ENCODE data around the gene FERMT3. TPM values are rescaled to one million over a fixed set of nuclear protein-coding genes. Genes with fewer than 3 reads are reported as not detected.

FERMT3 gene
- total RNA-seq, 1 donor from 2014 or later, result 230 TPM

GRCh38 chr11:64185693-64186491 lies 20.6 kb upstream of the FERMT3 start, which contains the start of gene STIP1:
TSS of gene STIP1 (plus strand) at chr11:64186171. CDS start at chr11:64186262, 91 bp downstream.
- intact Hi-C loops (cut with micrococcal nuclease), result loop anchor here (1.0 to 10.0 kb wide), 17 partner anchors 21 to 1591 kb away; partner anchors contain the start of genes ATL3, BAD, BSCL2 and COX8A

GRCh38 chr11:64186492-64187165 lies 19.9 kb upstream of the FERMT3 start:
- intact Hi-C loops (cut with micrococcal nuclease), result loop anchor here (1.0 to 10.0 kb wide), 6 partner anchors 21 to 1592 kb away; partner anchors contain the start of genes BSCL2, DNAJC4, GNG3 and NAA40

- intact Hi-C loops (cut with micrococcal nuclease), result no loop called here
These were observed 14.1 kb upstream of the FERMT3 start for GRCh38 chr11:64192434-64192833.

GRCh38 chr11:64196626-64197025 lies 9.9 kb upstream of the FERMT3 start:
- intact Hi-C loops (cut with micrococcal nuclease), result no loop called here

GRCh38 chr11:64198511-64198910 lies 8.0 kb upstream of the FERMT3 start:
- intact Hi-C loops (cut with micrococcal nuclease), result no loop called here

- intact Hi-C loops (cut with micrococcal nuclease), result no loop called here
These were observed 5.0 kb upstream of the FERMT3 start for GRCh38 chr11:64201543-64201942.

- intact Hi-C loops (cut with micrococcal nuclease), result no loop called here
These were observed 3.5 kb upstream of the FERMT3 start for GRCh38 chr11:64202992-64203391.

- intact Hi-C loops (cut with micrococcal nuclease), result loop anchor here (1.0 kb wide), 3 partner anchors 48 to 101 kb away; partner anchors contain the start of genes BAD and PLCB3
These were observed 3.0 kb upstream of the FERMT3 start for GRCh38 chr11:64203421-64204079.

- intact Hi-C loops (cut with micrococcal nuclease), result loop anchor here (1.0 kb wide), 3 partner anchors 47 to 100 kb away; partner anchors contain the start of genes BAD and PLCB3
These were observed 2.5 kb upstream of the FERMT3 start for GRCh38 chr11:64204080-64204440.

- intact Hi-C loops (cut with micrococcal nuclease), result loop anchor here (1.0 kb wide), 3 partner anchors 47 to 100 kb away; partner anchors contain the start of genes BAD and PLCB3
These were observed 2.0 kb upstream of the FERMT3 start for GRCh38 chr11:64204464-64204989.

- intact Hi-C loops (cut with micrococcal nuclease), result loop anchor here (1.0 kb wide), 5 partner anchors 19 to 98 kb away; partner anchors contain the start of genes DNAJC4, ESRRA, FKBP2 and NUDT22
These were observed 950 bp downstream of the FERMT3 start for GRCh38 chr11:64207256-64208085.

- intact Hi-C loops (cut with micrococcal nuclease), result no loop called here
These were observed 1.7 kb downstream of the FERMT3 start for GRCh38 chr11:64208086-64208795.

- intact Hi-C loops (cut with micrococcal nuclease), result no loop called here
These were observed 2.5 kb downstream of the FERMT3 start for GRCh38 chr11:64208796-64209562.

GRCh38 chr11:64209563-64209843 lies 3.0 kb downstream of the FERMT3 start:
- intact Hi-C loops (cut with micrococcal nuclease), result no loop called here

GRCh38 chr11:64210301-64211020 lies 3.9 kb downstream of the FERMT3 start:
- intact Hi-C loops (cut with micrococcal nuclease), result no loop called here

GRCh38 chr11:64211181-64211872 lies 4.8 kb downstream of the FERMT3 start:
- intact Hi-C loops (cut with micrococcal nuclease), result no loop called here

GRCh38 chr11:64216879-64217278 lies 10.4 kb downstream of the FERMT3 start:
- intact Hi-C loops (cut with micrococcal nuclease), result no loop called here

Data from T-helper 1 cell treated with Interleukin-12 subunit alpha and Interleukin-12 subunit beta and Interleukin-4 antibody, amounts not matched to agents 30 ng/mL and 1 ng/mL, for 36 hours (primary cell).